Activated CD8-positive, alpha-beta memory T cell treated with anti-CD3 and anti-CD28 coated beads, Interleukin-2, amount 50 U/mL, for 24 hours (primary cell): ENCODE results near the gene ENG.
"Not testable (repeated sequence)": the region's sequence is repeated elsewhere in the genome, so short reads cannot be mapped to it uniquely, and the experiment has no call there.

Experiments used
- DNase-seq: peaks from one replicate; pipeline ENCODE4 v3.0.0-alpha.2; 2020; ENCODE audit errors: extremely low read depth

ENG gene

DNA sequence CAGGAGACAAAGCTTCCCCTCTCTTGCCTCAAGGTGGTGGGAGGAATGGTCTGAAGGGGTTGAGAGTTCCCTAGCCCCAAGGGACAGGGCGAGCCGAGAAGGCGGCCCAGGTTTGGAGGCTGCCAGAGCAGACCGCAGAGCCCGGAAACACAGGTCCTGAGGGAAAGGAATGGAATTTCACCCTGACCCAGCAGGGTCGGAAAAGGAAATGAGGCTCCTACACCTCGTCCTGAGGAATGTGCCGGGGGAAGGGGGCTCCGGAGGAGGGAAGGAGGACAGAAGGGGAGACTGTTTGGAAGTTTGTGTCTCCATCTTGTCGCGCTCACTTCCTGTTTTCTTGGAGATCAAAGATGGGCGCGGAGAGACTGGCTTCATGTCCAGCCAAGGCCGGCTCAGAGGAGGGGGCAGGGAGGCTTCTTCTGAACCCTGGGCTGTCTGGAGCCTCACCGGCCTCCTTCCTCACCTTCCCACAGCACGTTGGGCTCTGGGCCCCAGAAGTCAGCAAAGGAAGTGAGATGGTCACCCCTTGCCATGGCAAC, 9.6 kb downstream of the ENG start:
- no peak for DNase-seq

DNA sequence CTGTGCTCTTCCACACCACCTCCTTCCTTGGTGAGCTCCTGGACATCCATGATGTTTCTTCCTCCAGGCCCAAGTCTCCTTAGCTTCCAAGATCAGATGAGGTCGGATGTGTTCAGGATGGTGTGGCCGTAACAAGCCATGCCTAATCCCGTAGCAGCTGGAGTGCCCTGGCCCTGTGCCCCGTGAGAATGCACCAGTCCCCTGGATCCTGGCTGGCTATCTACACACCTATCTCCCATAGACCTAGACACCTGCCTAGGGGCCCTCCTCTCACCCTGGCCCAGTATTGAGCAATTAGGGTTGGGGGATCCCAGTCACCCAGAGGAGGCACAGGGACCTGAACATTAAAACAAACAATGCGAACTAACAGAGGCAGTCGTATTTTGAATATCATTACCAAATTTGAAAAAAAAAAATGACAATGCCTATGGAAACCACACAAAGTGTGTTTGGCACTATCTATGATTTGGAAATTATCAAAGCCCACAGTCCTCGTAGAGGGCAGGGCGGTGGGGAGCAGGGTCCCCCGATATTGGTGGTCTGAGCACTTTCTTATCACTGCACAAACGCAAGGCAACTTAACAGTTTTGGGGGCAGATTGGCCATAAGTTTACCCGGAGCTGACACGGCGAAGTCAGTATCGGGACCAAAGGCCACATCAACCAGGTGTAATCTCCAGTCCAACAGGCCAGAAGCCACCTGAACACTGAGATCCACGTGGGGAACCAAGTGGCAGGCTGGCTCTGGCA, 13.2 kb downstream of the ENG start:
- DNase-seq, result no peak

DNA sequence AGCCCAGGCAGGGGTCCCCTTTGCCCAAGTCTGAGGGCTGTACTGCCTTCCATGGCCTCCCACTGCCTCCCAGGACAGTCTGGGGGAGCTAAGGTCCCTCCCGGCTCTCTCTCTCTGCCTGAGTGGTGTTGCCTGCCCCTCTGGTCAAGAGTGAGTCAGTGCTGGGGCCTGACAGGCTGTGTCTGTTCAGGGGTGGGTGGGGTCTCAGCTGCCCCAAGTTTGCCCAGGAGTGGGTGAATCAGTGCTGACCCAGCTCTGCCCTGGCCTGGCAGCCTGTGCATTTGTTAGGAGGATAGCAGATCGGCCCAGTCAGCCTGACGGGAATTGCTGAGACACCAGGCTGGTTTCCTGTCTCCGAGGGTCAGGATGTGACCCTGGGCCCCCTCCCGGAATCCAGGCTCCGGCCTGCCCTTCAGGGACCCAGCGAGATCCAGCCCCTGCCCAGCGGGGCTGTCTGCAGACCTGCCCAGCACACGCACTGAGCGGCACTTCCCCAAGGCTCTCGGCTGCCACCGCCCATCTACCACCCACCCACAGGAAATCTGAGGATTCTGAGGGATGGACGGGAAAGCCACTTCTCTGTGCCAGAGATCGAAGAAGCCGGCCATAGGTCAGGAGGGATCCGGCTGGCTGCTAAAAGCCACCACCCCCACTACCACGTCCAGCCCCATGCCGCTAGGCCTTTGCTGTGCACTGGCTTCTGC, 15.9 kb downstream of the ENG start:
- no peak for DNase-seq

DNA sequence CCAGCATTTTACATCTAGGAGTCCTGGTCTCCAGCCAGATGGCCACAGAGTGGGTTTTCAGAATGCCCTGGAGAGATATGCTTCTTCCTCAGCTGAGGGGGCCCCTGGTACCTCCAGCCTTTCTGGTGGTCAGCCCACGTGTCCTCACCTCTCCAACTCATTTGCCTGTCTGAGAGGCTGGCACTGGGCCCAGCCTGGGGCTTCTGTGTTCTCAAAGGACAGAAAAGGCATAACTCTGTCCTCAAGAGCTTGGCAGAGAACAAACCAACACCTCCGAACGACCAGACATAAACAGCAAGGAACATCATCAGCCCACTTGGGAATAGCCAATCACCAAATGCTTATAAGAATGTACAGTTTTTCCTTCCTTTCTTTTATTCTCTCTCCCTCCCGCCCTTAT, 17.1 kb downstream of the ENG start:
- no peak for DNase-seq

DNA sequence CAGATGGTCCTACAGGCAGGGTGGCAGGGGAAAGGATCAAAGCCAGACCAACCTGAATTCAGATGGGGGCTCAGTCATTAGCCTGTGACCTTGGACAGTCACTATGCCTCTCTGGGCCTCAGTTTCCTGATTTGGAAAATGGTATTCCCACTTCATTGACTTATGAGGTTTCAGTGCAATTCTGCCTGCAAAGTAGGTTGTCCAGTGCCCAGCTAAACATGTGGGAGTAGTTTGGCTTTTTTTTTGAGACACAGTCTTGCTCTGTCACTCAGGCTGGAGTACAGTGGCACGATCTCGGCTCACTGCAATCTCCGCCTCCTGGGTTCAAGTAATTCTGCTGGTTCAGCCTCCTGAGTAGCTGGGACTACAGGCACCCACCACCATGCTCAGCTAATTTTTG, 17.9 kb downstream of the ENG start:
- not testable (repeated sequence) for DNase-seq

DNA sequence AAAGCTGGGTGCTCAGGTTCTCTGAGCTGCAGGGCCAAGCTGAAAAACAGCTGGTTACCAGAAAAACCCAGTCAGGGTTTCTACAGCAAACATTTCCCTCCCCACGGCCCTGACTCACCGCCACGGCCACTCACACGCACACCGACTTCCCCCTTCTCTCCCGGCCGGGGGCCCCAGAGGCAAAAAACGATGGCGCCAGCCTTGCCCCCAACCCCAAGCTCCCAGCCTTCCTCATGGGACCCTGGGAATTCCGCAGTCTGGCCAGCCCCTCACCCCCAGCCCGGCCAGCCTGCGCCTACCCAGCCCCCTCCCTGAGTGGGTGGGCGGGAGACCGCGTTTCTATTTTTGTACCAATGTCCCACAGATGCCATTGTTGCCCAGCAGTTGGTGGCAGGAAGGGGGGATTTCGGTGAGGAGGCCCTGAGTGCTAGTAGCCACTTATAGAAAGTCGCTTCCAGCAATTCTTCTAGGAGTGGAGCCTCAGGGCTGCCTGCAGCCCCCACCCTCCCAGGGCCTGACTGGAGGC, 18.4 kb downstream of the ENG start:
- DNase-seq, result no peak

DNA sequence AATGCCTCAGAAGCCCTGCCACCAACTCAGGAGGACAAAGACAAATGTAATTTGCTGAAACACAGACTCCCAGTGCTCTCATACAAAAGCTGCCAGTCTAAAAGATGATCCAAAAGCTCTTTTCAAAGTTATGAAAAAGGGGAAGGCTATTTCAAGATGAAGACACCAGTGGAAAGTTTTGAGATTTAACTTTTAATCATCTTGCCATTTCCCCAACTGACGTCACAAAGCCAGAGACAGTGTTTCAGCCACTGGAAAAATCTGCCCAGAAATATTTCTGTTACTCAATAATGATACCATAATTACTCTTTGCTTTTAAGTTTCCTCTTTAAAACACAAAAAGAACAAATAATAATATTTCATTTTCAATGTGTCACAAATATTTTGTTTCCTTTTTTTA, 20.9 kb downstream of the ENG start:
- DNase-seq, result no peak

DNA sequence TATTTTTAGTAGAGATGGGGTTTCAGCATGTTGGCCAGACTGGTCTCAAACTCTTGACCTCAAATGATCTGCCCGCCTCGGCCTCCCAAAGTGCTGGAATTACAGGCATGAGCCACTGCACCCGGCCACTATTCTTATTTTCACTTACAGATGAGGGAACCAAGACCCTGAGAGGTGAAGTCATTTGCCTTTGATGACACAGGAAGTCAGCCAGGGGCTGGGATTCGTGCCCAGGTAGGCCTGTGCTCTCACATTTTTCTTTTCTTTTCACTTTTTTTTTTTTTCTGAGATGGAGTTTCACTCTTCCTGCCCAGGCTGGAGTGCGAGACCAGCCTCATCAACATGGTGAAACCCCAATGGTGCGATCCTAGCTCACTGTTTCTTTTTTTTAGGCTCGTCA, 22.2 kb downstream of the ENG start:
- no peak for DNase-seq

DNA sequence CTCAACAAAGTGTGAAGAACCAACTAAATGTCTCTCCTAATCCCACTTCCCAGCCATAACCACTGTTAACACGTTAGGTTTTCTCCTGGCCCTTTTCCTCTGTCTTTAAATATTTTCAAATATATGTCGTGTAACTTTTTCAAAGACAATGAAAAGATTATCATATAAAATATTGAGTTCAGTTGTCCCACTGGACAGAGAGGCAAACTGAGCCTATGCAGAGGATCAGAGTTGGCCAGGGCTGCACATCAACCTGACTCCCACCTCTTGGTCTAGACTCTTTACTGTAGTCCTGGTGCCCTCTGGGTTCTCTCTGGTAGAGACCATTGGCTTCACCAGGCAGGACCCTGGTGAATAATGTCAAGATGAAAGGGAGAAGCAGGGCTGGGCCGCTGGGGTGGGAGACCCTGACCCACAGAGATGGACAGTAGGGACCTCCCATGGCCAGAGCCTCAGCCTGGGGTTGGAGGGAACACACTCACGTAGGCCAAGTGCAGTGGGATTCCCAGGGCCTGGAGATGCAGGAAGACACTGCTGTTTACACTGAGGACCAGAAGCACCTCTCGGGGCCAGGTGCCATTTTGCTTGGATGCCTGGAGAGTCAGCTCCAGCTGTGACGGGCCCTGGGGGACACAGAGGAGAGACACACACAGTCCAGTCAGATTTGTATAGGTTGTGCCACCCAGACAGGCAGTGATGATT, 25.1 kb downstream of the ENG start:
- DNase-seq, result no peak

DNA sequence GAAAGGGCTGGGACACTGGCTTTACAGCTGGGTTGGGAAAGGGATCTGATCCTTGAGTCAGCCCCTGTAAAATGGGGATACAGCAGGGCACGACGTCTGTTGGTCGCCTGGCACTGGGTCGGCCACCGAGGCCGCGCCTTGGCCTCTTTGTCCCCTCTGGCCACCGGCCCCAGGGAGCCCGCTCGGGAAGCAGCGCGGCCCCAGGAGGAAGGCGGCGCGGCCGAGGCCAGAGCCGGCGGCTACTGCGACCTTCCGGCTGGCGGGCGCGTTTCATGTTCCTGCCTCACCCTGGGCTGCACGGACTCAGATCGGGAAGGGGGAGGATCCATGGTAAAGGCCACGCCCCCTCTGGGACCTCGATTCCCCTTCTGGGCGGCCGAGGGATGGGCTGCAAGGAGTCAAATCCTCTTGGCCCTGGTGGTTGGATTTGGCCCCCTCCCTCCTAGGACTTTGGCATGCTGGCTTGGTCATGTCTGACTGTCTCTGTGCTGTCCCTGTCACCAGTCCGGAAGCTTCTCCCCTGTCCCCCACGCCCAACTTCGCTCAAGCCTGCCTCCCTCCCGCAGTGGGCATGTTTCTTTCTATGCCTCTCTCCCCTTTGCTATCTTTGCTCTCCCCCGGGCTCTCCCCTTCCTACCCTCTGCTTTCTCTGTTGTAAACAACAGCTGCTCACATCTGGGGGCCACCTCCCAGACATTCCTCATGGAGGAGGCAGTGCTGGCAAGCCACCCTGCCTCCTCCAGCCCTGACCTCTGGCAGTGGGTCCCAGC, 26.0 kb downstream of the ENG start:
- DNase-seq, result no peak

DNA sequence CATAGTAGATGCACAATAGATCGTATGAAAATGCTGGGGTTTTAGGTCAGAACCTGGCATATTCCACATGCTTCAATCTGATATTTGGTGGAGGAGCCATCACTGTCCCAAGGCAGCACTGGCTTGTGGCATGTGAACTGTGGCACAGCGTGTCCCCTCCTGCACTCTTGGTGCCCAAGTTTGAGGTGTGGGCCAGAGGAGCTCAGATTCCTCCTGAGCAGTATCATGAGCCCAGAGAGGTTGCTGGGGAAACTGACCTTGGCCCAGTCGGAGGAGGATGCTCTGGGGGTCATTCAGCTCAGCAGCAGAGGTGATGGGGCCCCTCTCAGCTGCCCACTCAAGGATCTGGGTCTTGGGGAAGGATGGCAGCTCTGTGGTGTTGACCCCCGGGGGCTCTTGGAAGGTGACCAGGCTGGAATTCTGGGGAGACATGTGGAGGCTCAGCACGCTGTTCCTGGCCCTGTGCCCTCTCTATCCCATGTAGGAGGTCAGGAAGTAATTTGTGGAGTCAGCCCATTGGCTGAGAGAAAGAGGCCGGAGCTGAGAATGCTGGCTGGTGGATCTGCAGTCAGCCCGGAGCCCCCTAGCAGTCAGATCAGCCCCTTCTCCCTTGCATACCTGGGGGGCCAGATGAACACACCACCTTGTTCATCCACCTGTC, 28.1 kb downstream of the ENG start:
- no peak for DNase-seq

DNA sequence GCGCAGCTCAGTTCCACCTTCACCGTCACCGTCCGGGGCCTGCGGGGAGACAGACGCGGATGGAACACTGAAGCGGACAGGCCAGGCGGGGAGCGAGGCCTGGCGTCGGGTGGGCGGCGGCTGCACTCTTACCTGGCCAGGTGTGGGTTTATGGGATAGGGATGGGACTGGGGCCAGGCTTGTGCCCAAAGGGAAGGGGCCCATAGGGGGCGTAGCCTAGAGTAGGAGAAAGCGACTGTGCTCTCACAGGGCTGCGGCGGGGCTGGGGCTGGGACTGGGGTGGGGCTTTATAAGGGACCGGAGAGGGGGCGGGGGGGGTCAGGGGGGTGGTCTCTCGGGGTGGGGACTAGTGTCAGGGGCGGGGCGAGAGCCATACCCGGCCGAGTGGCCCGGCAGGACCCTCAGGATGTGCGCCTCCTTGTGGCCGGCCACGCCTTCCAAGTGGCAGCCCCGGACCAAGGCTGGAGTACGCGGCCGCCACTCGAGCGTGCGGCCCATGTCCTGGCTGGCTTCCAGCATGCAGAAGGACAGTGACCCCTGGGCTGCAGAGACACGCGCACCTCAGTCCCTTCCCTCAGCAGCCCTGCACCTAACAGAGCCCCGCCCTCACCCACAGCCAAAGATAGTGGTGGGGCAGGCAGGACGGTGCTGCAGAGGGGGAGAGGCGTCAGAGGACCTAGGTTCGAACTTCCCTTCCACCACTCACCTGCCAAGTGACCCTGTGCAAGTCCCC, 29.0 kb downstream of the ENG start:
- DNase-seq, result no peak

DNA sequence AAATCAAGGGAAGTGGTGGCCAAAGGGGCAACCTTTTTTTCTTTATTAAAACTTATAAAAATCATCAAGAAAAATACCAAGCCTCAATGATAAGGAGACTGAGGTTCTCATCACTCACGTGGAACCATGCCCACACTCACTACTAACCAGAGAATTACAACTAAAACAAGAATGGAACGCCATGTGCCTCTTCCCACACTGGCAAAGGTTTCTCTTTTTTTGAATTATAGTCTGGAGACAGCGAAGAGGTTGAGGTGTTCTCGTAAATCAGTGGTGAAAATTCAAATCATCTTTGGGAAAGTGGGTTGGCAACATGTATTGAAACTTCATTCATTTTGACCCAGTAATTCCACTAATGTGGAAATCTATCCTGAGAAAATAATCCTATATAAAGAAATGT, 32.4 kb downstream of the ENG start:
- DNase-seq, result no peak

DNA sequence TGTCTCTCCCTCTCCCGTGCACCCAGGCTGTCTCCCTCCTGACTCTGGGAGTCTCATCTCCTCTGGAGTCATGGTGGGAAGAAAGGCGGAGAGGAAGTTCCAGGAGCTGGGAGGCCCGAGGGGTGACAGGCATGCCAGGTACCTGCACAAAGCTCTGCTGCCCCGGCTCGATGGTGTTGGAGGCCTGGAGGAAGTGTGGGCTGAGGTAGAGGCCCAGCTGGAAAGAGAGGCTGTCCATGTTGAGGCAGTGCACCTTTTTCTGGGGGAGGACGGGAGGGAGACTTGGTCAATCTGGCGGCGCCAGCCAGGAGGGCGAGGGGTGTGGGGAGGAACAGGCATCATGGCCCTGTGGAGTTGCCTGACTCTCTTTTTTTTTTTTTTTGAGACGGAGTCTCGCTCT, 35.9 kb downstream of the ENG start:
- no peak for DNase-seq

DNA sequence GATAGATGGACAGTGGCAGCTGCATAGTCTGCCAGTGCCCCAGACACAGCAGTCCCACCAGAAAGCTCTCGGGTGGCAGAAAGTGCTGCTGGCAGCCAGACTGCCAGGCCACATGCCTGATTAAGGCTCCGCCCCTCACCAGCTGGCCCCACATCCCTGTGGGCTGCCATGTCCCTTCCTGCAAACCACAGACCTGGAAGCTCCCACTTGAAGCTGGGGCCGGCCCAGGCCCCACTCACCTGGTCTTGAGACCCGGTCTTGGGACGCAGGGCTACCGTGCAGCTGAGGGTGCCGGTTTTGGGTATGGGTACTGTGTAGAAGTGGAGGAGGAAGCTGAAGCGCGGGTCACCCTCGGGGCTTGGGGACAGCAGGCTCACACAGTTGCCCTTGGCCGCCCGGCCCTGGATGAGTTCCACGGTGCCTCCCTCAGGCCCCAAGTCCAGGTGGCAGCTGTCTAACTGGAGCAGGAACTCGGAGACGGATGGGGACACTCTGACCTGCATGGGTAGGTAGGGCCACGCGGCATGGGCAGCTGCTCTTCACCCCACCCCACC, 36.5 kb downstream of the ENG start:
- no peak for DNase-seq

DNA sequence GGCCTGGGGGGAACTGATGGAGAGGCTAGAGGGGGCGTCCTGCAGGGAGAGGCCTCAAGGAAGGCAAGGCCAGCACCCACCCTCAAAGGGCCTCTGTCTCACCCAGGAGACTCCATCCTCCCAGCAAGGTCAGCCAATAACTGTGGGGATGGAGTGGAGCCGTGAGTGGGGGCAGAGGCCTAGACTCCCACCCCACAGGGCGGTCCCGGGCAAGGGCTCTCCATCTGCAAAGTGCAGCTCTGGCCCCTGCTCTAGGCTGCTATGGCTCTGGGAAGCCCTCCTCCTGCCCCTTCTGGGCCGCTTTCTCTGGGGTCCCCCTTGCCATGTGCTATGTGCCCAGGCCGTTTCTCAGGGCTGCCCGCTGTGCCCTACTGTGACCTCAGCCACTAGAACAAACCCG, 37.7 kb downstream of the ENG start:
- DNase-seq, result no peak

DNA sequence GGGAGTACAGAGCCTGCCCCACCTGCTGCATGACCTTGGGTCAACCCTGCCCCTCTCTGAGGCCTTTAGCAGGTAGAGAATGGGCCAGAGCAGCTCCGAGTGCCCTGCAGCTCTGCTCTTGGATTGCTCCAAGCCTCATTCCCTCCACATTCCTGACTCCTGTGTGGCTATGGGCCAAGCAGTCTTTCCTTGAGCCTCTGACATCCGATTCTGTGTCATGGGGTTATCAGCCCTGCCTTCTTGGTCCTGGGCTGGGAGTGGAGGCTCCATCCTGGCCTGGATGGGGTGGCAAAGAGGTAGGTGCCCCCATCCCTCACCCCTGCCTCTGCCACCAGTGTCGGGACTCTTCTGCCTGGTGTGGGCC, 38.1 kb downstream of the ENG start:
- no peak for DNase-seq

DNA sequence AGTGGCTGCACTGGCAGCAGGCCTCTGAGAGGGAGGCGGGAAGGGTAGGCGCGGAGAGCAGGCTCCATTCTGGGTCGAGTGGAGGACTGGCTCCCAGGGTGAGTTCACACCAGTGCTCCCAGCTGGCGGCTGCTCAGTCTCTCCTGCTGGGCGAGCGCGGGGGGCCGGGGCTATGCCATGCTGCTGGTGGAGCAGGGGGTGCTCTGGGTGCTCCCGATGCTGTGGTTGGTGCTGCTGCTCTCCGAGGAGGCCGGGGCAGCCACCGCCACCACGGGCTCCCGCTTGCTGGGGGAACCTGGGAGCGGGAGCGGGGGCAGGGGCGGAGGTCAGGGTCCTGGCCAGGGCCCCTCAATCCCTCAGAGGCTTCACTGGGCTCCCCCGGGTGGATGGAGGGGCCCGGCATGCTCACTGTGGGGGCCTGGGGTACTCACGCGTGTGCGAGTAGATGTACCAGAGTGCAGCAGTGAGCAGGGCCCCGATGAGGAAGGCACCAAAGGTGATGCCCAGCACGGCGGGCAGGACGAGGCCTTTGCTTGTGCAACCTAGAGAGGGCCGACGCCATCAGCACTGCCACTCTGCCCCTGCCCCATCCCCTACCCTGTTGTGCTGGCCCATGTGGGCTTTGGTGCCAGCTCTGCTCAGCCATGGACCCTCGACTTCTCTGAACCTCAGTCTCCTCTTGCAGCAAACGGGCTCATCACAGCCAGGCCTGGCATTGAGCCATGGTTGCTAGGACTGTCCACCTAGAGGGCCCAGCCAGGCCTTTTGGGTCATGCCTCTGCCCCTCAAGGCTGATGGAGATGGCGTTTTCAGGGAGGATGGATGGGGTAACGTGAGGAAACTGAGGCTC, 38.7 kb downstream of the ENG start:
- no peak for DNase-seq
